SKM-1 treated with dmso at 0.1 percent for 144 hours (cell line): ENCODE results near the gene KRT81.
"Not testable (repeated sequence)": the region's sequence is repeated elsewhere in the genome, so short reads cannot be mapped to it uniquely, and the experiment has no call there.

Source experiments
- DNase-seq: peaks from one replicate; lab custom pipeline; 2025; ENCODE audit not compliant: unreplicated experiment; lab: John Stamatoyannopoulos, UW

KRT81 gene

DNA sequence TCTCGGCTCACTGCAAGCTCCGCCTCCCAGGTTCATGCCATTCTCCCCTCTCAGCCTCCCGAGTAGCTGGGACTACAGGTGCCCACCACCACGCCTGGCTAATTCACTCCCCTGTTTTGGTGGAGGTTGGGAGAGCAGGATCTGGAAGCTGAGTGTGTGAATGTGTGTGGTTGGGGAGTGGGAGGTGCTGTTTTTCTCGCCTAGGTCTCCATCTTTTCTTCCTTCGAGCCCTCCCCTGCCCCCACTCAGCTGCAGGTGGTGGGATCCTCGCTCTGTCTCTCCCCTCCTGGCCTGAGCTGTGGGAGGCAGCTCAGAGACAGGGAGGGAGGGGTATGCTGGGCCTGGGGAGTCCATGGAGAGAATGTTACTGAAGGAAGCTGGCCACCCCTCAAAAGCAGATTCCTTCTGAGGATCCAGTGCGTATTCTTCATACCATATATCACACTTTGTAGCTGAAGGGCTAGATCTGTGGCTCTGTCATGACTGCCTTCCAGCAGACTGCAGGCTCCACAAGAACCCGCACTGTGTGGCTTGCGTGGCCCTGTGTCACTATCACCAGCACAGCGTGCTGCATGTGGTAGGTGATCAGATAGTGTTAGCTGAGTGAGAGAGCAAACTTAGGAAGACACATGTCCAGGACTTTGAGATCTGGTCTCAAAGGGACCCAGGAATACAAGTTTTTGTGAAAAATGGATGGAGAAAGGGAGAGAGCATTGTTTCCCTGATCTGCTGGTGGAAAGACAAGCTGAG is 27.1 kb upstream of the KRT81 start:
- DNase-seq, result no peak

DNA sequence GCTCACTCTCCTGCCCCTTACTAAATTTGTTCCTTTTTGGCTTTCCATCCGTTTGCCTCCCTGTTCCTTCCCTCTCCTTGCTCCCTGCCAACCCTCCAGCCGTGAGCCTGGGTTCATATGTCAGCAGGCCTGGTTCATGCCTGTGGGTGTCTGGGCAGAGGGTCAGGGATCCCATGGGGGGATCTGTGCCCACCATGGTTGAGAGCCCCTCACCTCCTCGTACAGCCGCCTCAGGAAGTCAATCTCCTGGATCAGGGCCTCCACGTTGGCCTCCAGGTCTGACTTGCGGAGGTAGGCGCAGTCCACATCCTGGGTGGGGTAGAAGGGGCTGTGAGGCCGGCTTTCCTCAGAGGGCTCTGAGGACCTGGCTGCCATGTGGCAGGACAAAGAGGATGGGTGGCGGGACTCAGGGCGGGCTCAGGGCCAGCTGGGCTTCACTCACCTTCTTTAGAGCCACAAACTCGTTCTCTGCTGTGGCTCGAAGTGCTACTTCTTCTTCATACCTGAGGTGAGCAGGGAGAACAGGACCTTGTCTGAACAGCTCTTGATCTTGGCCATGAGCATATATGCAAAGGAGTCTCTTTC is 26.2 kb upstream of the KRT81 start:
- DNase-seq, result no peak

DNA sequence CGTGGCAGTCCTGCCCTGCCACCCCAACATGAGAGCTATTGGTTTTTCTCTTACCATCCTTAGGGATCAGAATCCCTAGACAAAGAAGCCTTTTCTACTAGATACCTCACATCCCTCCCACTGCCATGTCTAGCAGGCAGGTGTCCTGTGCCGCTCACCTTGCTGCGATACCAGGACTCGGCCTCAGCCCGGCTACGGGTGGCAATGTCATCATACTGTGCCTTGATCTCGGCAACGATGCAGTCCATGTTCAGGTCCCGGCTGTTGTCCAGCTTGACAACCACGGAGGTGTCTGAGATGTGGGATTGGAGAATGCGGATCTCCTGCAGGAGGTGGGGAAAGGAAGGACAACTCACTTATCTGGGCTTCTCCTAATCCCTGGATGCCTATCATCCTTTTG is 25.4 kb upstream of the KRT81 start:
- no peak for DNase-seq

DNA sequence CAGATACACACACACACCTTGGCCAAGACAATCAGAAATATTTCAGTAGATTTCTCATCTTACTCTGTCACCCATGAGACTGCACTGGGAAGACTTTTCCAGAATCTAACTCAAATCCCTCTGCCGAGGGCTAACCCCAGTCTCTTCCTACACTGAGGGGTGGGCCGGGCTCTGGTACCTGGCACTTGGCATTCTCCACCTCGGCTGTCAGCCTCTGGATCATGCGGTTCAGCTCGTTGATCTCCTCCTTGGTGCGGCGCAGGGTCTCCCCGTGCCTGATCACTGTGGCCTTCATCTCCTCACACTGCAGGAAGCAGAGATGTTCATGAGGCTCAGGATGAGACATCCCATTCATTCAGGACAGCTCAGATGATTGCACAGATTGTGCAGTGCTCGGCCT is 25.0 kb upstream of the KRT81 start:
- no peak for DNase-seq

DNA sequence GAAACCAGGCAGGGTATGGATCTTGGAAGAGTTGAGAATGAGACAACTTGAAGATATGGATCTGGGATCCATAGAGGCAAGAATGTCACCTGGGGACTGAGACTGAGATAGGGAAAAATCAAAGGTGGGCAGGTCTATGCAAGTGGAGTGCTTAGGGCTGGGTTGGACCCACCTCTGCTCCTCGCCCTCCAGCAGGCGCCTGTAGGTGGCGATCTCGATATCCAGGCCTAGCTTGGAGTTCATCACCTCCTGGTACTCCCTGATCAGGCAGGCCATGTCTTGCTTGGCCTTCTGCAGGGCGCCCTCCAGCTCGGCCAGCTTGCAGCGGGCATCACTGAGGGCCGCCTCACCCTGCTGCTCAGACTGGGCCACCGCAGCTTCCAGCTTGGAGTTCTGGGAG is 24.4 kb upstream of the KRT81 start:
- DNase-seq, result not testable (repeated sequence)

DNA sequence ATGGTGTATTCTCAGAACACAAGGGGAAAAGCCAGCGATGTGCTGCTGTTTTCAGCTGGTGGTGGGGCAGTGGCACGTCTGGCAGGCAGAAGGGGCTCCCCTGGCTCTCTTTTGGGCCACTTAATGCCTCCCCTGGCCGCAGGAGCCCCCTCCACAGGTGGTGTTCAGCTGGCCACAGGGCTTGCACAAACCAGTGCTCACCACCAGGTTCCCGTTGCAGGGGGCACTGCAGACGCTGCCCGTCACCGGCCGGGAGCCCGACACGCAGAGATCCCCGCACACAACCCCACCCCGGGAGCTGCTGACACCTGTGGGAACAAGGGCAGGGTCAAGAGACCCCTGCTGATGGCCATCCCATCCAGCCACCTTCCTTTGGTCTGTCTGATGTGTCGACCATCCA is 23.2 kb upstream of the KRT81 start:
- DNase-seq, result no peak

DNA sequence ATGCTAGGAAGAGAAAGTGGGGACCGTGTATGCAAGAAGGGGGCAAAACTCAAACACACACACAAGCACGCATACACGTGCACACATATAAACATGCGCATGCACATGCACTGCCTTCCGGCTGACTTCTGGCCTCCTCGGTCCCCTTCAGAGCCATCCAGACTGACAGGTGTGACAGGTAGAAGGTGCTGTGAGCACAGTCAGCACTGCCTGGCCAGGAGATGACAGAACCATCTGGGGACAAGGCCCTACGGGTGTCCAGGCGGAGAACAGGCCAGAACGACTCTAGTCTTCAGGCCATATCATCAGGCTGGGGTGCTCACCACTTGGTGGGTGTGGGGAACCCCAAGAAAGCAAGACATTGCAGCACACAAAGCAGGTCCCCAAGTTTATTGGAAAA is 22.6 kb upstream of the KRT81 start:
- no peak for DNase-seq

DNA sequence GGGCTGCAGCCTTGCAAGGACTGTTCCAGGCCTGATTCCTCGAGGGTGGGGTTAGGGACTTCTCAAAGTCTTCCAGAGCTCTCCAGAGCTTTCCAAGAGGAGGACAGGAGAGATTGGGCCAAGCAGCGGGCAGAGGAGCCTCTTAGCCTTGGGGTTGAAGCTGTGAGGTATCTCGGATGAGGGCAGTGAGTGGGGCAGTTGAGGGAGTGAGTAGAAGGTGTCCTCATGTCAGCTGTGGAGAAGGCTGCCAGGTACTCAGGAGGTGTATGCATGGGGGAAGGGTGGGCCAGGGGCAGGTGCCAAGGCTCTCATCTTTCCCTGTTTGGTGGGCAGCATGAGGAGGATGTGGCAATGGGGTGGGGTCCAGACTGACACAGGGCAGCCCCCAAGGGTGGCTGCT is 22.1 kb upstream of the KRT81 start:
- no peak for DNase-seq

DNA sequence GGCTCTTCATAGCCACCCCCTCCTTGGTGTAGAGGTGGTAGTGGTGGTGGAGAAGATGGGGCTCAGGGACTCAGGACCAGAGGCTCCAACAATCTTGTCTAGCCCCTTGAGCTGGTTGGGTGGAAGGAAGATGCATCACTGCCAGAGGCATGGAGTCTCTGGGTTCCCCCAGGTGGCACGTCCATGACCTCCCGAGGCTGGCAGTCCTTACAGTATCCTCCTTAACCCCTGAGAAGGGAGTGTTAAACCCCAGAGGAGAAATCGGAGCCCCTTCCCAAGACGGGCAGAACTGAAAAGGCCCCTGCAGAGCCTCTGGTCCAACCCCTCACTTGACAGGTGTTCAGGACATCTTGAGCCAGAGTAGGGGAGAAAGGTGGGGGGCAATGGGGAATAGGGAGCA is 20.8 kb upstream of the KRT81 start:
- no peak for DNase-seq

DNA sequence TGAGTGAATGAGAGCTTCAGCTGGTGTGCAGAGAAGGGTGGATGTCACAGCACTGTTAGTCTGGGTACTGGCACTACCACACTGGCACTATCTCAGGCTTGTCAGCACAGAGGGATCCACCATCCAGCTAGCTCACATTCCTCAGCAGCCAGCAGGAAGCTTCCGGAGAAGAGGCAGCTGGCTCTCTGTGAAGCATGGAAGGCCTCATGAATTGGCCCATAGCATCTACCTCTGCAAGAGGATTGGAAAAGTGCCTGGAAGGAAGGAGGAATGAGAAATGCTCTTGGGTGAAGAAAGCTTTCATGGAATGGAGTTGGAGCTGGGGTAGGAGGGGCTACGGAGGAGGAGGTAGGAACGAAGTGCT is 19.9 kb upstream of the KRT81 start:
- no peak for DNase-seq

DNA sequence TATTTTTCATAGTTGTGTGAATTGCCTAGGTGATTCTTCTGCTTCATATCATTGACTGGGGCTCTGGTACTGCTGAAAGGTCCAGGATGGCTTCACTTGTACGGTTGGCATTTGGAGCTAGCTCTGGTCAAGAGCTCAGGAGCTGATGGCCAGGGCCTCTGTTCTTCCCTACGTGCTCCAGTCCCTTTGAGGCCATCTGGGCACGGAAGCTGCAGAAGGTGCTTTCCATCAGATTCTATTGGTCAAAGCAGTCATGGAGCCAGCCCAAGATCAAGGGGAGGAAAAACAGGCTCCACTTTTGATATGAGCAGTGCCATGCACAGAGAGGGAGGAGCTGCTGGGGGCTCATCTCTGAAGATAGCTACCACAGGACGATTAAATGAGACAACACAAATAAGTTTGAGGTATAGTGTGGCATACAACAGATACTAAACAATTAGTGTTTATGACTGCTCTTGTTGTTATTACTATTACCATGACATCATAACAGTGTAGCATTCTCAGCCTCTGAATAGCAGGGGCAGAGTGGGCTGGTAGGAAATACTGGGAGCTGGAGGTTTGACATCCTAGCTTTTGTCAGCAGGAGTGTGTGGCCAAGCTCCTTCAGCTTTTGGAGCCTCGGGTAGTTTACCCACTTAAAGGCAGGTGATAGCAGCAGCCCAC is 19.4 kb upstream of the KRT81 start:
- no peak for DNase-seq

DNA sequence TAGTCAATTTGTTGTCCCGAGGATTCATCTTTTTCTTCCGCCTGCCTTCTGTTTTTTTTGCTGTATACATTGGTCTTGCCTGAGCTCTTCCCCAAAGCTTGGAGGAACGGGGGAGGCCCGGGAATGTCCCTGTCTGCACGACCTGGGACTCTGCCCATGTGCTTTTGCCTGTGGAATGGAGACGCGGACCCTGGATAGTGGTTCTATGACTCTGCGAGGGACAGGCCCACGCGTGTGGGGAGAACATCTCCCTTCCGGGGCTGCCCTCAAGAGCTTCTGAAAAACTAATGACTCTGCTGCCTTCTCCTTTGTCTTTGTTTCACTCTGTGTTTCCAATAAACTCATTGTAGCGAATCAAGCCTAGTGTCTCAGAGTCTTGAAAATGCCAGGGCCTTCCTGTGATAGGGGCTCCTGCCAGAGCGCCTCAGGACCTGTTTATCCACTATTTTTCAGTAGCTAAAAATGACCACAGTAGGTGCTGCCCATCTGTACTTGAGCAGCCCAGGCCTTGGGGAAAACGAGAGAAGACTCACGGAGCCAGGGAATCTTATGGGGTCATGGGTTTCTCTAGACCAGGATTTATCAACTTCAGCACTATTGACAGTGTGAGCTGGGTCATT is 17.6 kb upstream of the KRT81 start:
- DNase-seq, result no peak

DNA sequence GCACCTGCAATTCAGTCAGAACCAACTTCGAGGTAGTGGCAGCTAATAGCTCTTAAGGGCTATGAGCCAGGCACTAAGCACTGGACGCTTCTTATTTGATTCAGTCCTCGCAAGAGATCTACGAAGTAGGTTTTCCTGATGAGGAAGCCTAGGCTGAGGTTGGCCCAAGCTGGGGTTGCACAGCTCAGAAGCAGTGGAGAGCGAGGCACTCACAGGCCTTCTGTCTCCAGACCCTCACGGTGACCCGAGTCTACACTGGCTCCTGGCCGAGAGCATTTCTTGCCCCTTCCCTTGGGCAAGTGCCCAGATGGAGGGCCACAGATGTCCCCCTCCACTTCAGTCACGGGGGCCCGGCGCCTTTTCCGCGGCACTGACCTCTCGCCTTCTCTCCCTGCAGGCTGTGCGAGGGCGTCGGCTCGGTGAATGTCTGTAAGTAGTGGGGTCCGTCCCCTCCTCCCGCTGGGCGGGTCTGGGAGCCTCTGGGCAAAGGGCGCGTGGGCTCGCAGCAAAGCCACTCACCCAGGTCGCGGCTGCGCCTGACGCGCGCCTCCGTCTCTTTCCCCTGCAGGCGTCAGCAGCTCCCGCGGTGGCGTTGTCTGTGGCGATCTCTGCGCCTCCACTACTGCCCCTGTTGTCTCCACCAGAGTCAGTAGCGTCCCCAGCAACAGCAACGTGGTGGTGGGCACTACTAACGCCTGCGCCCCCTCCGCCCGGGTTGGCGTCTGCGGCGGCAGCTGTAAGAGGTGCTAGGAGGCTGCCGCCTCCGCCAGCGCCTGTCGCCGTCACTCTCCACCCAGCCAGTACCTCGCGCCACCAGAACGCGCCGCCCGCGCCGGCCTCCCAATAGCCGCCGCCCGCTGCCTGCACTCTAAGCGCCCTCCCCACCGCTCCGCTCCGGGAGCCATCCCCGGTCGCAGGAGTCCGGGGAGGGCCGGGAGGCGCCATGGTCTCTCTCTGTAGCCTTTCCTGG is 16.8 kb upstream of the KRT81 start:
- peak; percentile 6 for DNase-seq

DNA sequence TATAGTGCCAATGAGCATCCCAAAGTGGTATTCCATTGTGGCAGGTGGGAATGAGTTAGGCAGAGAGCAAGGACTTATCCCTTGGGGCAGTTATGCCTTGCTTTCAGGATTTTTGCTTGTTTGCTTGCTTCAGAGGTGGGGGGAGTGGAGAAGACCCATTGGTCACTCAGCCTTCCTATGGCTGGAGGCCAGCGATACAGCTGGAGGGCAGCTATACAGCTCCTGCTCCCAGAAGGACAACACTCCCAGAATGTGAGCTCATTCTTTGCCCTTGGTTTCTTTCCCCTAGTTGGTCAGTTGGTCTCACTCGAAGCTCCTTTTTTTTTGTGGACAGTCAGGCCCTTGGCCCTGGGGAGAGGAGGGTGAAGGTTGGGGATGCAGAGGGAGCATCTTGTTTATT is 15.4 kb upstream of the KRT81 start:
- no peak for DNase-seq

DNA sequence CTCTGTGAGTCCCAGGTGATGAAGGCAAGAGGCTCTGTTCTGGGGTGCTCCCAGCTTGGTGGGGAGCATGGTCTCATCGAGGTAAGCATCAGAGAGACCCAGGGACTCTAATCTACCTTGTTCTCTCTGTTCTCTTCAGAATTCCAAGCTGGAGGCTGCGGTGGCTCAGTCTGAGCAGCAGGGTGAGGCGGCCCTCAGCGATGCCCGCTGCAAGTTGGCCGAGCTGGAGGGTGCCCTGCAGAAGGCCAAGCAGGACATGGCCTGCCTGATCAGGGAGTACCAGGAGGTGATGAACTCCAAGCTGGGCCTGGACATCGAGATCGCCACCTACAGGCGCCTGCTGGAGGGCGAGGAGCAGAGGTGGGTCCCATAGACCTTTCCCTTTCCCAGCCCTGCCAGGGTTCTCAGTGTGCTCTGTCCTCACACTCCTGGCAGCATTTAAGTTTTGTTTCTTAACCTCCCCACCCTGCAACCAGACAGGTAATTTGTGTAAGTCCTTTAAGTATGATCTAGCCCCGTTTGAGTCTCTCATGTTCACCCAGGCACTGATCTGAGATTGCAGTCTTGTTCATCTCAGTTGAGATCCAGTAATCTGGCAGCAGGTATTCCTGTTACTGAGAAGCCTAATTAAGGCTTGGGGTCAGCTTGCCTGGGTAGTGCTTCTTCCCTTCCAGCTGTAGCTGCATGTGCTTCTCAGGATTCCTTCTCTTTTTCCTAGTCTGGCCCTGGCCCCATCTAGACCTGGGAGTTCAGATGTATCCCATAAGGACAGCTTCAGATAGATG is 14.8 kb upstream of the KRT81 start:
- DNase-seq, result no peak

DNA sequence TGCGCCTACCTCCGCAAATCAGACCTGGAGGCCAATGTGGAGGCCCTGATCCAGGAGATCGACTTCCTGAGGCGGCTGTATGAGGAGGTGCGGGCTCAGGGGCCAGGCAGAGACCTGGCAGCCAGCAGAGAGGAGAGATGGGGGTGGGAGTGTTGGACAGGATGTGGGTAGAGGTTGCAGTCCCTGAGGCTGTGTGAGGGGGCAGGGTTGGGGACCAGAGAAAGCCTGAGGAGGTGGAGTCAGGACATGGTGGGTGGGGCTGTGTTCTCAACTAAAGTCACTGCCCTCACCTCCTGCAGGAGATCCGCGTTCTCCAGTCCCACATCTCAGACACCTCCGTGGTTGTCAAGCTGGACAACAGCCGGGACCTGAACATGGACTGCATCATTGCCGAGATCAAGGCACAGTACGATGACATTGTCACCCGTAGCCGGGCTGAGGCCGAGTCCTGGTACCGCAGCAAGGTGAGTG is 13.6 kb upstream of the KRT81 start:
- DNase-seq, result peak; percentile 50

DNA sequence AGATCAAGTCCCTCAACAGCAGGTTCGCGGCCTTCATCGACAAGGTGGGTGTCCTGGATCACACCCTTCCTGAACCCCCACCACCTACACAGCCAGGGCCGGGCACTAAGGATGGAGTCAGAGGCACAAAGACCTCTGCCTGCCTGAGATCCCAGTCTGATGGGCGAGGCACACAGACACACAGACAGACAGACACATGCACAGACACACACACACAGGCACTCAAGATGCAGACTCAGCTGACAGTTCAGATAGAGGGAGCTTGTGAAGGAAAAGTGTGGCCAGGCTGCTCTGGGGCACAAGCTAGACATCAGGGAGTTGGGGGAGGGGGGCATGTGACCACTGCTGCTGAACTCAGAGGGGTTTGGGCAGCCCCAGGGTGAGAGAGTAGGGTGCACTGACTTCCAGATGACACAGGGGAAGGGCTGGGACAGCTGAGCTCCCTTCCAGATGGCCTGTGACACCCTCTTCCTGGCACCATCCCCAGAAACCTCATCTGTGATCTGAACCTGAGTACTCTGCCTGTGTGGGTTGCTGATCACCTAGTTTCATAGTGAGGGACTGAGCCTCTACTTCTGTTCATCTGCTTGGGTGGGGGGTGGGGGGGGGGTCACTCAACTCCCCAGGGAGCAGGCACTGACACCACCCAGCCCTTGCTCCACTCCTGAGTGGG is 11.0 kb upstream of the KRT81 start:
- DNase-seq, result not testable (repeated sequence)

DNA sequence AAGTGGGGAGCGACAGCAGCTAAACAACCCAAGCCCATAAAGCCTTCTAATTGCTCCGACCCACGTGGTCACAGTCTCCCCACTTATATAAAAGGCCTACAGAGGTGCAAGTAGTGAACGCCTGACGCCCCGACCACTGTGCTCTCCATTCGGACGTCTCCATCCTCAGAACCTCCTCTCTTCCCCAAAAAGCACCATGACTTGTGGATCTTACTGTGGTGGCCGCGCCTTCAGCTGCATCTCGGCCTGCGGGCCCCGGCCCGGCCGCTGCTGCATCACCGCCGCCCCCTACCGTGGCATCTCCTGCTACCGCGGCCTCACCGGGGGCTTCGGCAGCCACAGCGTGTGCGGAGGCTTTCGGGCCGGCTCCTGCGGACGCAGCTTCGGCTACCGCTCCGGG is 10.4 kb upstream of the KRT81 start:
- not testable (repeated sequence) for DNase-seq
